GM23338 (cell line): Measurements from ENCODE around the gene SPATA33.

Experiments used
- CREB1 ChIP-seq: fragments of 250-450 bp; sonication (Bioruptor Pico); IDR thresholded peaks from 2 replicates; pipeline ENCODE4 v1.5.0; 2020; ENCODE audit warnings: low read depth, mild to moderate bottlenecking, moderate library complexity
- CTCF ChIP-seq, 2 experiments: fragments of 200-600 bp in 1 of 2; sonication (generic) in 1 of 2; conservative IDR thresholded peaks; 2 replicates each; pipeline versions ENCODE4 v1.5.1 to v1.6.1; 2016 to 2017; ENCODE audit warnings: antibody characterized with exemption in 2 of 2, low read depth in 2 of 2, mild to moderate bottlenecking in 2 of 2, moderate library complexity in 1 of 2
- EZH2 ChIP-seq: fragments of 200-600 bp; sonication (generic); IDR thresholded peaks from one replicate; pipeline ENCODE4 v1.8.0; 2017; ENCODE audit warnings: antibody characterized with exemption, mild to moderate bottlenecking, low read depth; ENCODE audit not compliant: unreplicated experiment
- NANOG ChIP-seq: IDR thresholded peaks from 2 replicates; pipeline ENCODE4 v1.6.1; 2016; ENCODE audit warnings: antibody characterized with exemption, borderline replicate concordance
- POLR2AphosphoS5 ChIP-seq: IDR thresholded peaks from 2 replicates; pipeline ENCODE4 v1.6.1; 2016; ENCODE audit warnings: antibody characterized with exemption, low read depth
- ZNF114 ChIP-seq: fragments of 250-450 bp; sonication (Bioruptor Pico); IDR thresholded peaks from 2 replicates; pipeline ENCODE4 v1.5.0; 2020; ENCODE audit warnings: mild to moderate bottlenecking, moderate library complexity
- ZNF462 ChIP-seq: fragments of 250-450 bp; sonication (Bioruptor Pico); IDR thresholded peaks from 2 replicates; pipeline ENCODE4 v1.5.0; 2020; ENCODE audit warnings: mild to moderate bottlenecking, moderate library complexity

GRCh38 chr16:89655062-89655643, 2.5 kb upstream of the SPATA33 start:
- TF ChIP-seq CTCF (conservative IDR thresholded peaks at IDR 0.05; ENCODE audit: low read depth in 2 of 2) (no peak), POLR2AphosphoS5 (no peak), ZNF462 (CRISPR knock-in tag) (no peak), CREB1 (CRISPR knock-in tag) (no peak), EZH2 (no peak), ZNF114 (CRISPR knock-in tag) (no peak), NANOG (no peak)
